SK-N-SH (cell line): ENCODE results near the gene KRTAP4-3.

Source experiments
- CTCF ChIP-seq: fragments of 200-600 bp; sonication (generic); IDR thresholded peaks from 2 replicates; pipeline ENCODE4 v1.6.1; 2017; ENCODE audit warnings: antibody characterized with exemption, mild to moderate bottlenecking, moderate library complexity
- EP300 ChIP-seq, 2 experiments: IDR thresholded peaks; 2 replicates each; pipeline versions ENCODE4 v1.4.0 to v1.6.1; 2012; ENCODE audit warnings: borderline replicate concordance in 1 of 2, low read depth in 1 of 2, low read length in 1 of 2
- FOSL2 ChIP-seq: IDR thresholded peaks from 2 replicates; pipeline ENCODE4 v1.4.0; 2012; ENCODE audit warnings: low read depth, mild to moderate bottlenecking, moderate library complexity, borderline replicate concordance
- GABPA ChIP-seq: IDR thresholded peaks from 2 replicates; pipeline ENCODE4 v1.4.0; 2012; ENCODE audit warnings: low read depth, mild to moderate bottlenecking
- JUND ChIP-seq: IDR thresholded peaks from 2 replicates; pipeline ENCODE4 v1.4.0; 2012
- NRF1 ChIP-seq: IDR thresholded peaks from 2 replicates; pipeline ENCODE4 v1.6.1; 2012; ENCODE audit warnings: low read depth, mild to moderate bottlenecking, low read length
- POLR2AphosphoS5 ChIP-seq: IDR thresholded peaks from 2 replicates; pipeline ENCODE4 v1.6.1; 2012; ENCODE audit warnings: low read depth, low read length
- TAF1 ChIP-seq: IDR thresholded peaks from 2 replicates; pipeline ENCODE4 v1.6.1; 2012; ENCODE audit warnings: low read depth, mild to moderate bottlenecking, low read length, moderate library complexity, borderline replicate concordance
- USF1 ChIP-seq: IDR thresholded peaks from 2 replicates; pipeline ENCODE4 v1.4.0; 2012; ENCODE audit warnings: low read depth, borderline replicate concordance

GRCh38 chr17:41145261-41145660 is 22.8 kb downstream of the KRTAP4-3 start:
- TF ChIP-seq CTCF (no peak), GABPA (no peak), NRF1 (no peak), TAF1 (no peak), EP300 (IDR thresholded peaks at IDR 0.05; ENCODE audit: borderline replicate concordance in 1 of 2, low read depth in 1 of 2, low read length in 1 of 2) (no peak), POLR2AphosphoS5 (no peak), JUND (no peak), USF1 (no peak), FOSL2 (no peak)
